CD4-positive, CD25-positive, alpha-beta regulatory T cell (primary cell): ENCODE data around the gene PRKG1. TPM values are rescaled to one million over a fixed set of nuclear protein-coding genes. Genes with fewer than 3 reads are reported as not detected.

Experiments used
- ATAC-seq, 2 donors: fragments of 150-1000 bp; cut with Tn5 transposase; one replicate each; pipeline ENCODE4 v1.10.0; 2021; ENCODE audit warnings: low read depth in 2 of 2, moderate number of reproducible peaks in 2 of 2, moderate library complexity in 1 of 2
- DNase-seq, 3 donors: peaks; one replicate each; pipeline versions ENCODE4 v3.0.0 to v3.0.0-alpha.2; 2012 to 2022; ENCODE audit warnings: mixed read lengths in 1 of 3
- H3K27ac ChIP-seq: one replicate; pipeline ENCODE4 v1.7.0; 2013; ENCODE audit warnings: mild to moderate bottlenecking, low read length; ENCODE audit not compliant: insufficient read depth, poor library complexity, severe bottlenecking
- H3K27me3 ChIP-seq: one replicate; pipeline ENCODE4 v1.7.0; 2013; ENCODE audit warnings: low read length; ENCODE audit not compliant: control insufficient read depth, insufficient read depth
- H3K36me3 ChIP-seq: one replicate; pipeline ENCODE4 v1.7.0; 2013; ENCODE audit warnings: mild to moderate bottlenecking, low read length, moderate library complexity; ENCODE audit not compliant: control insufficient read depth, insufficient read depth
- H3K4me1 ChIP-seq: 2 replicates; pipeline ENCODE4 v1.7.0; 2013; ENCODE audit warnings: mild to moderate bottlenecking, low read length; ENCODE audit not compliant: insufficient read depth, control insufficient read depth, poor library complexity, severe bottlenecking
- H3K4me3 ChIP-seq: one replicate; pipeline ENCODE4 v1.7.0; 2013; ENCODE audit warnings: low read depth, mild to moderate bottlenecking, low read length, moderate library complexity
- H3K9me3 ChIP-seq, 2 experiments: 1 replicate in 1 of 2; 2 replicates in 1 of 2; pipeline ENCODE4 v1.7.0; 2013; ENCODE audit warnings: low read length in 2 of 2, mild to moderate bottlenecking in 1 of 2, moderate library complexity in 1 of 2; ENCODE audit not compliant: control insufficient read depth in 2 of 2
- H3K27ac Mint-ChIP-seq, 3 donors: one replicate each; pipeline ENCODE4 v1.8.0; 2020 to 2022; ENCODE audit warnings: mild to moderate bottlenecking in 3 of 3, mixed read lengths in 3 of 3, moderate library complexity in 2 of 3
- H3K27me3 Mint-ChIP-seq: one replicate; pipeline ENCODE4 v1.8.0; 2022; ENCODE audit warnings: mild to moderate bottlenecking, mixed read lengths
- H3K36me3 Mint-ChIP-seq: one replicate; pipeline ENCODE4 v1.8.0; 2020; ENCODE audit warnings: mixed read lengths
- H3K4me1 Mint-ChIP-seq, 4 donors: one replicate each; pipeline ENCODE4 v1.8.0; 2020 to 2022; ENCODE audit warnings: mixed read lengths in 4 of 4, mild to moderate bottlenecking in 1 of 4
- H3K4me3 Mint-ChIP-seq, 4 donors: one replicate each; pipeline ENCODE4 v1.8.0; 2020 to 2022; ENCODE audit warnings: mild to moderate bottlenecking in 4 of 4, mixed read lengths in 4 of 4, moderate library complexity in 3 of 4
- H3K9me3 Mint-ChIP-seq, 7 donors: one replicate each; pipeline ENCODE4 v1.8.0; 2020 to 2022; ENCODE audit warnings: mixed read lengths in 7 of 7, mild to moderate bottlenecking in 3 of 7, moderate library complexity in 2 of 7
- polyA plus RNA-seq, 4 donors: library from polyadenylated mRNA; unstranded; fragments of 300-500 nt; fragmentation: Illumina TruSeq; gene quantifications; one replicate each; pipeline ENCODE4 v1.2.3, GENCODE V29; 2021
- total RNA-seq: library from RNA; stranded (reverse); gene quantifications from one replicate; pipeline ENCODE4 v1.2.3, GENCODE V29; 2022

The PRKG1 gene
- total and polyA plus RNA-seq, 5 donors from 2014 or later: 0.30 TPM; not detected in 4

DNA sequence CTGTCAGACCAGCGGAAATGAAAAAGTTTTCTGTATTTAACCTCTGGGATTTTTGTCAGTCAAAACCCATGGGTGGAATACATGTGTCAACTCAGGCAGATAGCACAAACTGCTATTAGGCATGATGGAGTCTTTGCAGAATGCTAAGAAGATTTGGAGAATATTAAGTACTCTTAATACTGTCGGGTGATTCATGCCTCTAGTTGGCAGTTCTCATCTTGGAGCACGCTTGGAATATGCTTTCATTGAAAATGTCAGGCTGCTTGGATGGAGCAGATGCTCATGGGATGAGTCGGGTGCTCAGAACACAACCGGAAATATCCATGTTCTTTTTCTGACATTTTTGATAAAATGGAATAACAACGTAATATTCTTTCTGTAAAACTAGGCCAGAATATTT is 27.6 kb upstream of the PRKG1 start:
- Histone ChIP-seq H3K4me3 (no peak overlapping the region), H3K4me1 (no peaks in the 10 kb centered on the region), H3K36me3 (no peaks in the 10 kb centered on the region), H3K27ac (no peak overlapping the region), H3K27me3 (no peaks in the 10 kb centered on the region), H3K9me3 (no peaks in the 10 kb centered on the region)
- Mint-ChIP-seq H3K27me3 (no peaks in the 10 kb centered on the region), H3K9me3 (peaks cover 0 to 3% (median 0%) of the 10 kb centered on the region in 7 donors), H3K36me3 (no peaks in the 10 kb centered on the region), H3K4me3 (no peak overlapping the region), H3K27ac (no peak overlapping the region), H3K4me1 (no peaks in the 10 kb centered on the region)
- ATAC-seq: no peak
- no peak for DNase-seq

DNA sequence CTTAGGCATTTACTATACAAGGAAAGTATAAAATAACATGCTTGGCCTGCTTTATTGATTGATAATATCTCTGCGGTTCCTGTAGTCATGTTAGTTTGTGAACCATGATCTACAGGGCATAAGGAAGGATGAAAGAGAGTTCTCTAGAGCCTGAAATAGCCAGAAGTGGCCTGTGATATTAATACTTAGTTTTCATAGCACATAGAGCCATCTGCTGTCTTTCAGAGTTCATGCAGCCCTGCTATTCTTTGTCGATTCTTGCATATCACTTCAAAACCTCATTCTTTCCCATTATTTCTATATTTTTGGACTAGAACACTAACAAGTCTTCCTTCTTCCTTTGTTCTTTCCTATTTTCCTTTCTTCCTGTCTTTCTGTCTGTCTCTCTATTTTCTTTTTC is 26.4 kb upstream of the PRKG1 start:
- DNase-seq (no peak), ATAC-seq (no peak)
- no peaks in the 10 kb centered on the region for H3K36me3 Mint-ChIP-seq
- Histone ChIP-seq H3K9me3 (no peaks in the 10 kb centered on the region), H3K27me3 (no peaks in the 10 kb centered on the region), H3K4me1 (no peaks in the 10 kb centered on the region), H3K36me3 (no peaks in the 10 kb centered on the region), H3K4me3 (no peak overlapping the region), H3K27ac (no peak overlapping the region)
- no peak overlapping the region for H3K27ac Mint-ChIP-seq
- H3K9me3 Mint-ChIP-seq: peaks cover 0 to 2% (median 0%) of the 10 kb centered on the region in 7 donors
- no peaks in the 10 kb centered on the region for H3K27me3 Mint-ChIP-seq
- no peak overlapping the region for H3K4me3 Mint-ChIP-seq
- no peaks in the 10 kb centered on the region for H3K4me1 Mint-ChIP-seq

DNA sequence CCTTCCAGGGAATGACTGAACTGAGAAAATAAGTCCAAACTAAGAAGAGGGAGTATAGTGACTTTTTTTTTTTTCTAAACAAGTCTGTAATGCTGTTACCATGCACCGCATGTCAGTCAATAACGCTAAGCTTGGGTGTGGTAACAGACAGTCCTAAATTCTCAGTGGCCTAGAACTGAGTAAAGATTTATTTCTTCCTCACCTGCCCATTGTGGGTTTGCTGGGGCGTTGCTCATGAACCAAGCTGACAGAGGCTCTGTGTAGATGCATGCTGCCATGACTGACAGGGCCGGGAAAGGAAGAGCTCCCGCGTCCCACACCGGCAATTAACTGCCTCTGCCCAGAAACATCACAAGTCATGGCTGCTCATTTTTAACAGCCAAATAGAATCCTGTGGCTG is 25.5 kb upstream of the PRKG1 start:
- Histone ChIP-seq H3K9me3 (no peaks in the 10 kb centered on the region), H3K4me3 (no peak overlapping the region), H3K36me3 (no peaks in the 10 kb centered on the region), H3K27ac (no peak overlapping the region), H3K4me1 (no peaks in the 10 kb centered on the region), H3K27me3 (no peaks in the 10 kb centered on the region)
- H3K9me3 Mint-ChIP-seq: peaks cover 0 to 2% (median 0%) of the 10 kb centered on the region in 7 donors
- no peak overlapping the region for H3K4me3 Mint-ChIP-seq
- no peak overlapping the region for H3K27ac Mint-ChIP-seq
- no peaks in the 10 kb centered on the region for H3K36me3 Mint-ChIP-seq
- no peaks in the 10 kb centered on the region for H3K4me1 Mint-ChIP-seq
- no peaks in the 10 kb centered on the region for H3K27me3 Mint-ChIP-seq
- ATAC-seq: no peak
- no peak for DNase-seq

DNA sequence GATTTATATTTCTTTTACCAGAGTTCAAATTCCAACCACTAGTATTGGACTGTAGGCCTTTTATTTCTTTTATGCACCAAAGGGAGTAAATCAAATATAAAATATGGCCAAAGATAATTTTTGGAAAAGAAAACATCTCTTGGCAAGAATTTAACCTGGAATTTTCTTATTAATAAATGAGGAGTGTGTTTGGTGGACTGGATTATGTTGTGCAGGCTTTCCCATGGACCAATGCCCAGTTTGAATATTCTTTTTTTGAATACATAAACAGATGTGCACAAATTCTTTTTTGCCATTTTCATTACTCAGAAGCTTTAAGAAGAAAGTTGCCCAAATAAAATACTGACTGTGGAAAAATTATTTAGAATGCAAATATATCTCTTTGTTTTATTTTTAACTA is 22.1 kb upstream of the PRKG1 start:
- H3K4me3 Mint-ChIP-seq: no peak overlapping the region
- H3K27me3 Mint-ChIP-seq: no peaks in the 10 kb centered on the region
- DNase-seq: no peak
- H3K4me1 Mint-ChIP-seq: no peaks in the 10 kb centered on the region
- peaks cover 0 to 4% (median 0%) of the 10 kb centered on the region in 7 donors for H3K9me3 Mint-ChIP-seq
- no peaks in the 10 kb centered on the region for H3K36me3 Mint-ChIP-seq
- Histone ChIP-seq H3K9me3 (no peaks in the 10 kb centered on the region), H3K4me3 (no peak overlapping the region), H3K4me1 (no peaks in the 10 kb centered on the region), H3K27ac (no peak overlapping the region), H3K36me3 (no peaks in the 10 kb centered on the region), H3K27me3 (no peaks in the 10 kb centered on the region)
- no peak for ATAC-seq
- no peak overlapping the region for H3K27ac Mint-ChIP-seq

DNA sequence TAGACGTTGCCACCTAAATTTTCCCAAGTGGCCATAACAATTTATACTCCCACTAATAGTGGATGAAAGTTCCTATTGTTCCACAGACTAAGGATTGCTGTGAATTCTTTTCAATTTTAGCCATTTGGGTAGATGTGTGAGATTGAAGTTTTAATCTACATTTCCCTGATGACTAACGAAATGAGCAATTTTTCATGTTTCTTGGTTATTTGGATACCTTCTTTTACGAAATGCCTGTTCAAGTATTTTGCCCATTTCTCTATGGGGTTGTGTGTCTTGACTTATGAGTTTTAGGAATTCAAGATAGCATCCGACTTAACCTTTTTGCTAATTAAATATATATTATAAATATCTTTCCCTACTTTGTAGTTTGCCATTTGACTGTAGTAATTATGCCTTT is 16.4 kb upstream of the PRKG1 start:
- H3K4me3 Mint-ChIP-seq: no peak overlapping the region

DNA sequence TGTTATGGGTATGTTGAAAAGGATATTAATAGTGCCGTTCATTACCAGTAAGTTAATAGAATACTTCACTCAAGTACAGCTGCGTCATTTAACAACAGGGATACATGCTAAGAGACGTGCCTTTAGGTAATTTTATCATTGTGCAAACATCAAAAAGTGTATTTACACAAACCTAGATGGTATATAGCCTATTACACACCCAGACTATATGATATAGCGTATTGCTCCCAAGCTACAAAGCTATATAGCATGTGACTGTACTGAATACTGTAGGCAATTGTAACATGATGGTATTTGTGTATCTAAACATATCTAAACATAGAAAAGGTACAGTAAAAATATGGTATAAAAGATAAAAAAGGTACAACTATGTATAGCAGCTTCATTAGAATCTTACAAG is 11.1 kb upstream of the PRKG1 start:
- DNase-seq: no peak
- Histone ChIP-seq H3K27me3 (no peaks in the 10 kb centered on the region), H3K27ac (no peak overlapping the region), H3K4me3 (no peak overlapping the region), H3K9me3 (no peaks in the 10 kb centered on the region), H3K36me3 (no peaks in the 10 kb centered on the region), H3K4me1 (no peaks in the 10 kb centered on the region)
- H3K4me3 Mint-ChIP-seq: no peak overlapping the region
- H3K9me3 Mint-ChIP-seq: no peaks in the 10 kb centered on the region
- no peak for ATAC-seq
- no peaks in the 10 kb centered on the region for H3K36me3 Mint-ChIP-seq
- no peak overlapping the region for H3K27ac Mint-ChIP-seq
- no peaks in the 10 kb centered on the region for H3K4me1 Mint-ChIP-seq
- peaks cover 15% of the 10 kb centered on the region for H3K27me3 Mint-ChIP-seq

More for the DNA sequence above, 16.4 kb upstream of the PRKG1 start:
- no peaks in the 10 kb centered on the region for H3K9me3 ChIP-seq
- DNase-seq (no peak), ATAC-seq (no peak)
- Mint-ChIP-seq H3K27ac (no peak overlapping the region), H3K36me3 (no peaks in the 10 kb centered on the region), H3K27me3 (no peaks in the 10 kb centered on the region), H3K9me3 (peaks cover 0 to 4% (median 0%) of the 10 kb centered on the region in 7 donors), H3K4me1 (no peaks in the 10 kb centered on the region)
- H3K36me3 ChIP-seq: no peaks in the 10 kb centered on the region
- no peaks in the 10 kb centered on the region for H3K27me3 ChIP-seq
- no peak overlapping the region for H3K4me3 ChIP-seq
- no peak overlapping the region for H3K27ac ChIP-seq
- no peaks in the 10 kb centered on the region for H3K4me1 ChIP-seq

DNA sequence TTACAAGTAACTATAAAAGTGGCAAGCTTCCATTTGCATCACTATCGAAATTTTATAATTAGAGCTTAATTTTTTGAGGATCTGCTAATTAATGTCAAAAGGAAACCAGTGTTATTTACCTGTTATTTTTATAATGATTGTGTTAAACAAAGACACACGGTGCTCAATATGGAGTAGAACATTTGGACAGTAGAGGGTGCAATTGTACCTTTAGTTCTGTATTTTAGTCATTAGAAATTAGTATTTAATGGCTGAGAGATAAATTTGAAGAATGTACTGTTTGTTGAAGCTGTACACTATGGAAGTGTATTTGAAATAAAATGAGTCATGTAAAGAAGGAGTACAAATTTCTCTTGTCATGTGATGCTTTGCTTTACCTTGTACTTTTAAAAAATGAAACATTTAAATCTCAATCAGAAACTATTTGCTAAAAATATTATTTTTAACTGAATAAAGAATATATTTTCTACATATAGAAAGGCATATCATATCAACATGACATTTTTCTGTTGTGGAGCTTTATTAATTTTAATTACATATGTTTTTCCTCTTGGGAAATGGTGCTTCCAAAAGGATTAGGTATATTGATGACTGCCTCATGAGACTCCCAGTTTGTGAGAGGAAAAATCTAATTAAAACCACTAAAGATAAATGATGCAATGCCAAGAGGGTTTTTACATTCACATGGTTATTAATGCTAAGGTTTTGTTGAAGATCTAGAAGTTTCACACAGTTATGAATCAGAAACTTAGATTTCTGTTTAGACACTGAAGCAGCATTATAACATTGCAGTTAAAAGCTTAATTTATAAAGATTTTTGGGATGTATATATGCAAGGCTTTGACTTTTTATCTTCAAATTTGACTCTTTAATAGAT is 10.4 kb upstream of the PRKG1 start:
- Mint-ChIP-seq H3K27ac (no peak overlapping the region), H3K9me3 (no peaks in the 10 kb centered on the region), H3K27me3 (peaks cover 16% of the 10 kb centered on the region), H3K4me1 (no peaks in the 10 kb centered on the region), H3K4me3 (no peak overlapping the region), H3K36me3 (no peaks in the 10 kb centered on the region)
- Histone ChIP-seq H3K4me3 (no peak overlapping the region), H3K9me3 (no peaks in the 10 kb centered on the region), H3K36me3 (no peaks in the 10 kb centered on the region), H3K4me1 (no peaks in the 10 kb centered on the region), H3K27me3 (peaks cover under 1% of the 10 kb centered on the region), H3K27ac (no peak overlapping the region)
- ATAC-seq (no peak), DNase-seq (no peak)

DNA sequence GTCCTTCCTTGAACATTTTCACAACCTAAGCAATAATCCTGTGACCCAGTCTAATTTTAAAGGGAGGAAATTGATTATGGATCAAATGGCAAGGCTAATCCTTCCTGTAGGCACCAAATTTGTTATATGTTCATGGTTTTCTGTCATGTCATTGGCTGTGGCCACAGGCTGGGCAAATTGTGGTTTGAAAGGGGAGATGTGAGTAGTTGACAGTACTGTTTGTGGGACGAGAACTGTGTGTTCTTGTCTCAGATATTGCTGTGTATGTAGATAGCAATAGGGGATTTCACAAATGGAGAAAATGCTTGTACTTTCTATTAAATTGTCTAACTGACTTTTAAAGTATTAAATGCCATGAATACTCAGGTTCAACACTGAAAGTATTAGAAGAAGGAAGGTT is 8.1 kb upstream of the PRKG1 start:
- Histone ChIP-seq H3K27me3 (peaks cover 2% of the 10 kb centered on the region), H3K36me3 (no peaks in the 10 kb centered on the region), H3K4me1 (no peaks in the 10 kb centered on the region), H3K4me3 (no peak overlapping the region), H3K27ac (no peak overlapping the region), H3K9me3 (no peaks in the 10 kb centered on the region)
- ATAC-seq (no peak), DNase-seq (no peak)
- Mint-ChIP-seq H3K27me3 (peaks cover 19% of the 10 kb centered on the region), H3K9me3 (no peaks in the 10 kb centered on the region), H3K4me3 (no peak overlapping the region), H3K27ac (no peak overlapping the region), H3K4me1 (no peaks in the 10 kb centered on the region), H3K36me3 (no peaks in the 10 kb centered on the region)
